IMR-90 (cell line): ENCODE measurements around the gene RAB8A. TPM values are rescaled to one million over a fixed set of nuclear protein-coding genes. Genes with fewer than 3 reads are reported as not detected.
A peak's percentile ranks its signal among the peaks of the same experiment; 100 is the strongest.

Experiments
- ATAC-seq: fragments of 200-7000 bp; cut with Tn5 transposase; 2 replicates; pipeline ENCODE4 v1.9.1; 2020; ENCODE audit warnings: low read depth, mild to moderate bottlenecking, moderate library complexity
- BruUV-seq: library from RNA; stranded (reverse); fragments of 400-500 nt; replicated peaks from 2 replicates; lab custom pipeline; 2021; lab: Mats Ljungman, UMichigan
- CTCF ChIA-PET: fragments of 300-600 bp; formaldehyde crosslinking; extraction: SDS; loops from one replicate; lab custom pipeline; 2021; ENCODE audit warnings: antibody characterized with exemption; lab: Yijun Ruan, JAX
- POLR2A ChIA-PET: fragments of 300-600 bp; sonication (Branson Sonifier 250); formaldehyde crosslinking; loops from one replicate; lab custom pipeline; 2022; ENCODE audit warnings: antibody characterized with exemption; ENCODE audit not compliant: unreplicated experiment; lab: Charles Lee
- DNase-seq: peaks from one replicate; pipeline ENCODE4 v3.0.0; 2013
- H2AFZ ChIP-seq: replicated peaks from 2 replicates; pipeline ENCODE3; 2013; ENCODE audit warnings: low read length, mild to moderate bottlenecking; ENCODE audit not compliant: poor library complexity
- H2AK5ac ChIP-seq: 2 replicates; pipeline ENCODE4 v1.6.1; 2013; ENCODE audit warnings: low read depth, low read length, inconsistent platforms
- H2AK9ac ChIP-seq: replicated peaks from 2 replicates; pipeline ENCODE3; 2013; ENCODE audit warnings: mild to moderate bottlenecking, low read depth, low read length, moderate library complexity; ENCODE audit not compliant: poor library complexity
- H2BK120ac ChIP-seq: 2 replicates; pipeline ENCODE4 v1.6.1; 2013; ENCODE audit warnings: low read depth, low read length, inconsistent platforms
- H2BK15ac ChIP-seq: 3 replicates; pipeline ENCODE4 v1.6.1; 2013; ENCODE audit warnings: low read depth, low read length, inconsistent platforms
- H2BK20ac ChIP-seq: 2 replicates; pipeline ENCODE4 v1.6.1; 2013; ENCODE audit warnings: low read depth, mild to moderate bottlenecking, inconsistent platforms, low read length, moderate library complexity
- H2BK5ac ChIP-seq: 2 replicates; pipeline ENCODE4 v1.6.1; 2013; ENCODE audit warnings: mild to moderate bottlenecking, low read depth, low read length, inconsistent platforms; ENCODE audit not compliant: poor library complexity, severe bottlenecking
- H3K14ac ChIP-seq: replicated peaks from 2 replicates; pipeline ENCODE4 v1.6.1; 2013; ENCODE audit warnings: low read depth, low read length, inconsistent platforms
- H3K18ac ChIP-seq: 2 replicates; pipeline ENCODE4 v1.6.1; 2013; ENCODE audit warnings: low read depth, low read length, control low read depth
- H3K23ac ChIP-seq: 2 replicates; pipeline ENCODE4 v1.6.1; 2013; ENCODE audit warnings: low read depth, low read length, inconsistent platforms
- H3K27ac ChIP-seq: 2 replicates; pipeline ENCODE4 v1.5.1; 2013; ENCODE audit warnings: mild to moderate bottlenecking, control low read depth, low read length; ENCODE audit not compliant: insufficient read depth
- H3K27me3 ChIP-seq: 2 replicates; pipeline ENCODE4 v1.6.1; 2013; ENCODE audit warnings: low read length; ENCODE audit not compliant: control insufficient read depth, insufficient read depth
- H3K36me3 ChIP-seq: 2 replicates; pipeline ENCODE4 v1.6.1; 2013; ENCODE audit warnings: low read length, mixed read lengths; ENCODE audit not compliant: control insufficient read depth, insufficient read depth
- H3K4ac ChIP-seq: 2 replicates; pipeline ENCODE4 v1.6.1; 2013; ENCODE audit warnings: low read depth, low read length, inconsistent platforms
- H3K4me1 ChIP-seq: 2 replicates; pipeline ENCODE4 v1.6.1; 2013; ENCODE audit warnings: low read length, mixed read lengths; ENCODE audit not compliant: control insufficient read depth, insufficient read depth
- H3K4me2 ChIP-seq: 2 replicates; pipeline ENCODE4 v1.6.1; 2013; ENCODE audit warnings: low read depth, mild to moderate bottlenecking, control low read depth, low read length, moderate library complexity
- H3K4me3 ChIP-seq: 2 replicates; pipeline ENCODE4 v1.5.1; 2013; ENCODE audit warnings: low read depth, mild to moderate bottlenecking, control low read depth, low read length, moderate library complexity; ENCODE audit not compliant: insufficient read depth
- H3K56ac ChIP-seq: 2 replicates; pipeline ENCODE4 v1.6.1; 2013; ENCODE audit warnings: low read length, inconsistent platforms; ENCODE audit not compliant: insufficient read depth; ENCODE audit errors: extremely low read depth
- H3K79me1 ChIP-seq, 2 experiments: 2 replicates each; pipeline ENCODE4 v1.6.1; 2013; ENCODE audit warnings: low read length in 2 of 2, inconsistent platforms in 1 of 2, low read depth in 1 of 2
- H3K9ac ChIP-seq: 2 replicates; pipeline ENCODE4 v1.6.1; 2013; ENCODE audit warnings: low read depth, low read length, control low read depth
- H3K9me1 ChIP-seq: 2 replicates; pipeline ENCODE4 v1.6.1; 2013; ENCODE audit warnings: low read length, inconsistent platforms; ENCODE audit not compliant: insufficient read depth
- H3K9me3 ChIP-seq: 2 replicates; pipeline ENCODE4 v1.6.1; 2013; ENCODE audit warnings: low read length; ENCODE audit not compliant: control insufficient read depth, insufficient read depth
- H4K20me1 ChIP-seq: 2 replicates; pipeline ENCODE4 v1.6.1; 2013; ENCODE audit warnings: low read length, inconsistent platforms; ENCODE audit not compliant: insufficient read depth
- H4K5ac ChIP-seq: 2 replicates; pipeline ENCODE4 v1.6.1; 2013; ENCODE audit warnings: mild to moderate bottlenecking, low read depth, low read length, control low read depth
- H4K8ac ChIP-seq, 2 experiments: 2 replicates each; pipeline ENCODE4 v1.6.1; 2013; ENCODE audit warnings: low read depth in 2 of 2, low read length in 2 of 2, control low read depth in 1 of 2, inconsistent platforms in 1 of 2
- H4K91ac ChIP-seq: 2 replicates; pipeline ENCODE4 v1.6.1; 2013; ENCODE audit warnings: low read depth, low read length, inconsistent platforms; ENCODE audit not compliant: insufficient read depth
- CEBPB ChIP-seq: IDR thresholded peaks from 2 replicates; pipeline ENCODE4 v1.6.1; 2012; ENCODE audit warnings: low read depth, low read length, improper control_type of control experiment
- MXI1 ChIP-seq: IDR thresholded peaks from 2 replicates; pipeline ENCODE4 v1.6.1; 2012; ENCODE audit warnings: low read depth, mild to moderate bottlenecking, low read length, moderate library complexity, borderline replicate concordance
- WGBS, 2 experiments: methylation state at CpG; one replicate each; pipeline versions ENCODE4 v1.1.5 to v1.1.7; 2013; ENCODE audit warnings: missing lambda C conversion rate in 2 of 2; ENCODE audit not compliant: insufficient read length in 1 of 2; ENCODE audit errors: extremely low coverage in 2 of 2; 5-methylcytosine and 5-hydroxymethylcytosine counted together
- dilution Hi-C: fragments of 300-500 bp; cut with HindIII; formaldehyde crosslinking; loops from one replicate; pipeline ENCODE4 v1.14.3; 2018; ENCODE audit warnings: low sequenced_read_pairs; ENCODE audit not compliant: unreplicated experiment
- in situ Hi-C: fragments of 300-500 bp; cut with MboI; formaldehyde crosslinking; loops from 3 replicates; pipeline ENCODE4 v1.14.3; 2019; ENCODE audit warnings: low sequenced_read_pairs, inconsistent platforms, mixed read lengths
- intact Hi-C: fragments of 100-400 bp; cut with micrococcal nuclease; formaldehyde crosslinking; loops from 2 replicates; pipeline ENCODE4 v1.10.0; 2022
- polyA plus RNA-seq, 3 experiments: library from polyadenylated mRNA; depleted of rRNA; stranded (reverse); fragments of >200 nt; gene quantifications; 2 replicates each; pipeline ENCODE4 v1.2.3, GENCODE V29; 2012; ENCODE audit warnings: low replicate concordance in 1 of 3
- total RNA-seq: library from RNA; depleted of rRNA; stranded (reverse); fragments of >200 nt; gene quantifications from 2 replicates; pipeline ENCODE4 v1.2.3, GENCODE V29; 2012

RAB8A gene
- total and polyA plus RNA-seq, 2 of the 4 experiments (the other 2 are of a cell fraction), result 64.5 to 135 TPM

- CTCF ChIA-PET, result no interaction called here
- intact Hi-C loops (loop anchor here (5.0 kb wide), 2 partner anchors 33 to 122 kb away; partner anchors contain the start of gene AP1M1), in situ Hi-C loops (no loop called here), dilution Hi-C loops (no loop called here)
- peak overlapping the region; percentile 77 for H3K4me3 ChIP-seq
- peak overlapping the region; percentile 95 for H3K9ac ChIP-seq
- TF ChIP-seq MXI1, result no peak
- TF ChIP-seq CEBPB, result peak; percentile 58
- DNase-seq (no peak), ATAC-seq (no peak; the same call in 1 of the 2 replicates)
- H3K27ac ChIP-seq, result peak overlapping the region; percentile 97
- peak overlapping the region; percentile 86 for H3K23ac ChIP-seq
- H3K27me3 ChIP-seq, result no peaks in the 10 kb centered on the region
- peak overlapping the region; percentile 98 for H3K14ac ChIP-seq
- peak overlapping the region; percentile 92 for H2AK9ac ChIP-seq
- peak overlapping the region; percentile 75 for H3K56ac ChIP-seq
- H3K9me1 ChIP-seq, result peaks cover 3% of the 10 kb centered on the region; the same call in 1 of the 2 replicates
- peaks cover 20% of the 10 kb centered on the region for H4K20me1 ChIP-seq
- peak overlapping the region; percentile 94 for H4K91ac ChIP-seq
- H3K4ac ChIP-seq, result peak overlapping the region; percentile 97
- H4K5ac ChIP-seq, result peak overlapping the region; percentile 94
- H2BK5ac ChIP-seq, result peak overlapping the region; percentile 92
- BruUV-seq, result TSS peak; percentile 80
- POLR2A ChIA-PET, result interaction anchor here (0.6 to 1.6 kb wide), 7 partner anchors 8 to 345 kb away, joined by 3 to 9 read pairs (median 5); partner anchors contain the start of gene FAM32A
- peak overlapping the region; percentile 91 for H4K8ac ChIP-seq
- WGBS, 2 experiments, result 90% methylated on average over 2 of the region's 21 CpGs; no CpG with 5 or more reads in 1 of the 2 experiments
- H2AFZ ChIP-seq, result peak overlapping the region; percentile 85
- no peaks in the 10 kb centered on the region for H3K9me3 ChIP-seq
- peak overlapping the region; percentile 97 for H2AK5ac ChIP-seq
- peaks cover 12 to 53% of the 10 kb centered on the region in 2 experiments for H3K79me1 ChIP-seq
- peaks cover 13% of the 10 kb centered on the region for H3K4me1 ChIP-seq
- peak overlapping the region; percentile 93 for H3K4me2 ChIP-seq
- H2BK15ac ChIP-seq, result peak overlapping the region; percentile 41; the same call in 1 of the 3 replicates
- H2BK120ac ChIP-seq, result peak overlapping the region; percentile 88
- H2BK20ac ChIP-seq, result peak overlapping the region; percentile 44; the same call in 1 of the 2 replicates
- peak overlapping the region; percentile 96 for H3K18ac ChIP-seq
- H3K36me3 ChIP-seq, result peaks cover 21% of the 10 kb centered on the region
Measured at GRCh38 chr19:16075430-16076153, 36.1 kb upstream of the RAB8A start.
